GM12873 (cell line): ENCODE results near the gene SRRT.

Experiments used
- CTCF ChIP-seq: IDR thresholded peaks from 2 replicates; pipeline ENCODE4 v1.5.1; 2012; ENCODE audit warnings: low read depth, mild to moderate bottlenecking, moderate library complexity, low read length, control low read depth; ENCODE audit not compliant: insufficient read depth; ENCODE audit errors: missing control alignments

Gene SRRT

DNA sequence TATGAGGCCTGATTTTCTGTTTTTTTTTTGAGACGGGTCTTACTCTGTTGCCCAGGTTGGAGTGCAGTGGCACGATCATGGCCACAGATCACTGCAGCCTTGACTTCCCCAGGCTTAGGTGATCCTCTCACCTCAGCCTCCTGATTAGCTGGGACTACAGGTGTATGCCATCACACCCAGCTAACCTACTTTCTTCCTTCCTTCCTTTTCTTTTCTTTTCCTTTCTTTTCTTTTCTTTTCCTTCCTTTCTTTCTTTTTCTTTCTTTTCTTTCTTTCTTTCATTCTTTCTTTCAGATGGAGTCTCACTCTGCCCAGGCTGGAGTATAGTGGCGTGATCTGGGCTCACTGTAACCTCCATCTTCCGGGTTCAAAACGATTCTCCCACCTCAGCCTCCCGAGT is 3.8 kb downstream of the SRRT start:
- no peak for TF ChIP-seq CTCF

- no peak for TF ChIP-seq CTCF
These were observed 4.9 kb downstream of the SRRT start for GRCh38 chr7:100879685-100880261.

- TF ChIP-seq CTCF: no peak
These were observed 5.7 kb downstream of the SRRT start for GRCh38 chr7:100880645-100881044.

GRCh38 chr7:100881136-100881535 is 6.2 kb downstream of the SRRT start:
- TF ChIP-seq CTCF: no peak

GRCh38 chr7:100882201-100882600 is 7.3 kb downstream of the SRRT start:
- TF ChIP-seq CTCF: no peak

- TF ChIP-seq CTCF: no peak
These were observed 8.1 kb downstream of the SRRT start for GRCh38 chr7:100882785-100883526.

DNA sequence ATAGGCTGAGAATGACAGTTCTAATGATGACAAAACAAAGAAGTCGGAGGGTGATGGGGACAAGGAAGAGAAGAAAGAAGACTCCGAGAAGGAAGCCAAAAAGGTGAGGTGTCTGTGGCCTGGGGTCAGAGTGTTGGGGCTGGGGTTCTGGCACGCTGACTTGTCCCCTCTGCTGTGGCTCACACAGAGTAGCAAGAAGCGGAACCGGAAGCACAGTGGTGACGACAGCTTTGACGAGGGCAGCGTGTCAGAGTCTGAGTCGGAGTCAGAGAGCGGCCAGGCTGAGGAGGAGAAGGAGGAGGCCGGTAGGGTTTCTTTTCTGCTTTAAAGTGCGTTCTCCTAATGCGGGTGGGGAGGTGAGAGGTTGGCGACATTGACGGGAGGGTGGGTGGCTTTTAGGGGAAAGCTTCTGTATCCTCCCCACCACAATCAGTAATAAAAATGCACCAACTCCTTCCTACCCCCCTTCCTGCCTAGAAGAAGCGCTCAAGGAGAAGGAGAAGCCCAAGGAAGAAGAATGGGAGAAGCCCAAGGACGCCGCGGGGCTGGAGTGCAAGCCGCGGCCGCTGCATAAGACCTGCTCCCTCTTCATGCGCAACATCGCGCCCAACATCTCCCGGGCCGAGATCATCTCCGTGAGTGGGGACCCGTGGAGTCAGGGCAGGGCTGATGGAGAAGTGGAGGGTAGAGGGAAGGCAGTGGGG is 10.0 kb downstream of the SRRT start:
- TF ChIP-seq CTCF: no peak
